GM12878 (cell line): Measurements from ENCODE around the gene BCAN. TPM values are rescaled to one million over a fixed set of nuclear protein-coding genes. Genes with fewer than 3 reads are reported as not detected.

Experiments used
- ATAC-seq: fragments of 200-7000 bp; cut with Tn5 transposase; 3 replicates; pipeline ENCODE4 v1.9.1; 2020; ENCODE audit warnings: mild to moderate bottlenecking, moderate library complexity
- BruUV-seq: library from RNA; stranded (reverse); fragments of 400-500 nt; replicated peaks from 2 replicates; lab custom pipeline; 2021; lab: Mats Ljungman, UMichigan
- CTCF ChIA-PET: fragments of 300-600 bp; sonication (Branson Sonifier 250); formaldehyde crosslinking; extraction: SDS; loops from one replicate; lab custom pipeline; 2021; ENCODE audit warnings: inconsistent platforms; lab: Yijun Ruan, JAX
- POLR2A ChIA-PET: fragments of 350-600 bp; formaldehyde crosslinking; extraction: SDS; loops from one replicate; lab custom pipeline; 2021; ENCODE audit warnings: inconsistent platforms; lab: Charles Lee
- RAD21 ChIA-PET: fragments of 300-600 bp; sonication (Branson Sonifier 250); formaldehyde crosslinking; loops from one replicate; lab custom pipeline; 2023; ENCODE audit warnings: antibody characterized with exemption; ENCODE audit not compliant: unreplicated experiment; lab: Charles Lee
- SMC1A ChIA-PET: fragments of 300-600 bp; sonication (Branson Sonifier 250); formaldehyde crosslinking; loops from one replicate; lab custom pipeline; 2023; ENCODE audit not compliant: unreplicated experiment, uncharacterized antibody; lab: Charles Lee
- DNase-seq: peaks from one replicate; pipeline ENCODE4 v3.0.0-alpha.2; 2011; ENCODE audit warnings: low read depth, low spot score
- FAIRE-seq: peaks from 3 replicates; lab custom pipeline; 2011; peaks lifted over from hg19 to GRCh38; lab: Jason Lieb, UNC
- H2AFZ ChIP-seq: 2 replicates; pipeline ENCODE4 v1.6.0; 2011; ENCODE audit warnings: low read depth, low read length, control low read depth; ENCODE audit not compliant: control insufficient read depth
- H3K27ac ChIP-seq: 2 replicates; pipeline ENCODE4 v1.5.1; 2011; ENCODE audit warnings: control low read depth; ENCODE audit not compliant: control insufficient read depth, insufficient read depth
- H3K27me3 ChIP-seq, 2 experiments: replicated peaks in 1 of 2; 2 replicates each; pipeline versions ENCODE4 v1.6.0 to v1.6.1; 2011; ENCODE audit warnings: low read length in 1 of 2; ENCODE audit not compliant: control insufficient read depth in 2 of 2, insufficient read depth in 2 of 2
- H3K36me3 ChIP-seq, 2 experiments: 2 replicates each; pipeline ENCODE4 v1.5.1; 2011; ENCODE audit warnings: low read length in 1 of 2; ENCODE audit not compliant: control insufficient read depth in 2 of 2, insufficient read depth in 2 of 2
- H3K4me1 ChIP-seq: 2 replicates; pipeline ENCODE4 v1.6.1; 2011; ENCODE audit warnings: mild to moderate bottlenecking, low read length, moderate library complexity, mixed read lengths; ENCODE audit not compliant: control insufficient read depth, insufficient read depth
- H3K4me2 ChIP-seq: 2 replicates; pipeline ENCODE4 v1.6.0; 2011; ENCODE audit warnings: control low read depth; ENCODE audit not compliant: control insufficient read depth, insufficient read depth
- H3K4me3 ChIP-seq: fragments of 200-600 bp; sonication (generic); 2 replicates; pipeline ENCODE4 v1.5.1; 2016
- H3K79me2 ChIP-seq: 2 replicates; pipeline ENCODE4 v1.6.0; 2011; ENCODE audit warnings: low read length; ENCODE audit not compliant: control insufficient read depth, insufficient read depth
- H3K9ac ChIP-seq: 2 replicates; pipeline ENCODE4 v1.8.0; 2011; ENCODE audit warnings: low read length, control low read depth, mixed read lengths; ENCODE audit not compliant: control insufficient read depth, insufficient read depth
- H3K9me3 ChIP-seq: replicated peaks from 3 replicates; pipeline ENCODE4 v1.5.1; 2011; ENCODE audit warnings: mild to moderate bottlenecking, low read length; ENCODE audit not compliant: control insufficient read depth, insufficient read depth
- H4K20me1 ChIP-seq: 2 replicates; pipeline ENCODE4 v1.6.0; 2011; ENCODE audit not compliant: control insufficient read depth, insufficient read depth
- EED ChIP-seq: sonication (generic); IDR thresholded peaks from 2 replicates; pipeline ENCODE4 v1.6.1; 2016; ENCODE audit warnings: antibody characterized with exemption, low read depth
- WGBS: methylation state at CpG from one replicate; pipeline ENCODE4 v1.1.6; 2016; ENCODE audit warnings: low lambda C conversion rate; ENCODE audit not compliant: insufficient replicate concordance, insufficient coverage; ENCODE audit errors: missing lambda C conversion rate; 5-methylcytosine and 5-hydroxymethylcytosine counted together
- in situ Hi-C: fragments of 300-500 bp; cut with MboI; formaldehyde crosslinking; loops from 9 replicates; pipeline ENCODE4 v1.14.3; 2018; ENCODE audit warnings: mixed read lengths
- intact Hi-C: fragments of 100-400 bp; cut with micrococcal nuclease; formaldehyde crosslinking; loops from one replicate; pipeline ENCODE4 v1.14.2; 2022; ENCODE audit not compliant: unreplicated experiment
- polyA plus RNA-seq, 11 experiments: library from polyadenylated mRNA; depleted of rRNA in 4 of 11; unstranded in 6 of 11; stranded (reverse) in 5 of 11; fragments of >200 nt; fragmentation: Nextera tagmentation in 4 of 11; fragmentation: Illumina TruSeq in 1 of 11; extraction: Ambion mirVana in 4 of 11; extraction: Trizol in 1 of 11; gene quantifications; 1 replicate in 1 of 11; 2 replicates in 10 of 11; pipeline versions ENCODE4 v1.2.1 to v1.2.3, GENCODE V29; 2011 to 2016; ENCODE audit warnings: inconsistent platforms in 2 of 11, missing spikeins in 2 of 11, low read depth in 1 of 11
- total RNA-seq, 4 experiments: library from RNA; depleted of rRNA in 3 of 4; stranded (reverse); fragments of >200 nt in 3 of 4; fragmentation: Illumina TruSeq in 1 of 4; extraction: Trizol in 1 of 4; gene quantifications; 2 replicates each; pipeline versions ENCODE4 v1.2.1 to v1.2.3, GENCODE V29; 2013 to 2021
- TF ChIP-seq, protein P1 (sequence below): fragments of 450-650 bp; IDR thresholded peaks from 2 replicates; pipeline ENCODE4 v1.6.1; 2018; ENCODE audit warnings: borderline replicate concordance, mild to moderate bottlenecking; ENCODE audit not compliant: partially characterized antibody

BCAN gene
- total and polyA plus RNA-seq, 10 of the 15 experiments (the other 5 are each of a cell fraction or from before 2014, with no cell fraction given): 0.05 to 1.3 (median 0.18) TPM; not detected in 1

DNA sequence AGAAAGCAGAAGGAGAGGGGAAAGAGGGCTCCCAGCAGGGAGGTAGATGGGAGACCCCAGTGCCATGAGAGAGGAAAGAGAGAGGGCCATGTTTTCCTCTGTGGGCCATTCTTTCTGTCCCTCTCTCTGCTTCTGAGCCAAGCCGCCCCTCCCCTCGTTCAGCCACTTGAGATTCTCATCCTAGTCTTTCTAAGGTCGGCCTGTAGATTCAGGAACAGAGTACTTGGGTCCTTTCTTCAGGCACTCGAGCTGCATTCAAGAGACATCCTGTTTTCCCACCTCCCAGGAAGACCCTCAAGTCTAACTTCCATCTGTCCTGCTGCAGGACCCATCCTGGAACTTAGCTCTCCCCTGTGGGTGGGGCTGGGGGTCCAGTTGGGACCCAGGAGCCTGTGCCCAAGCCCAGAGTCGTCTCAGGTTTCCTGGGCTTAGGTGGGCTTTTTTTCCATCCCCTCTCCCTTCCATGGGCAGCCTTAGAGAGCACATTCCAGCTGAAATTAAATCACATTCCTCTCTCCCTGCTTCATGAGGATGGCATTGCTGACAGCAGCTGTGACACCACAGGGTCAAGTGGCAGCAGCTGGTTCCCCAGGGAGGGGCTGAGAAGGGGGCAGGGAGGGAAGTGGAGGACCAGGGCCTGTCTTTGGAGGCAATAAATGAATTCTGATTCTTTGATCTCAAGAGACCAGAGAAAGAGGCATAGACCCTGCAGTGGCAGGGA, 22.3 kb downstream of the BCAN start:
- peaks cover 55% of the 10 kb centered on the region for H3K4me1 ChIP-seq
- no peak for ATAC-seq
- no peaks in the 10 kb centered on the region for H3K27me3 ChIP-seq
- ChIA-PET SMC1A (interaction anchor here (0.9 to 1.6 kb wide), 3 partner anchors 26 to 45 kb away, joined by 3 to 6 read pairs (median 3); no protein-coding TSS in a partner anchor), RAD21 (interaction anchor here (1.0 to 1.5 kb wide), 5 partner anchors 9 to 163 kb away, joined by 3 to 7 read pairs (median 3); partner anchors contain the start of genes HDGF, MEF2D and NES), CTCF (interaction anchor here (1.1 to 2.3 kb wide), 8 partner anchors 11 to 196 kb away, joined by 3 to 14 read pairs (median 4); no protein-coding TSS in a partner anchor), POLR2A (no interaction called here)
- peaks cover 18% of the 10 kb centered on the region for H3K79me2 ChIP-seq
- H3K4me2 ChIP-seq: peak overlapping the region; percentile 52
- BruUV-seq: no TSS peak
- FAIRE-seq: no peak
- H2AFZ ChIP-seq: peak overlapping the region; percentile 25; the same call in 1 of the 2 replicates
- no peak for DNase-seq
- H3K36me3 ChIP-seq: no peaks in the 10 kb centered on the region
- in situ Hi-C loops: no loop called here
- TF ChIP-seq, protein P1, sequence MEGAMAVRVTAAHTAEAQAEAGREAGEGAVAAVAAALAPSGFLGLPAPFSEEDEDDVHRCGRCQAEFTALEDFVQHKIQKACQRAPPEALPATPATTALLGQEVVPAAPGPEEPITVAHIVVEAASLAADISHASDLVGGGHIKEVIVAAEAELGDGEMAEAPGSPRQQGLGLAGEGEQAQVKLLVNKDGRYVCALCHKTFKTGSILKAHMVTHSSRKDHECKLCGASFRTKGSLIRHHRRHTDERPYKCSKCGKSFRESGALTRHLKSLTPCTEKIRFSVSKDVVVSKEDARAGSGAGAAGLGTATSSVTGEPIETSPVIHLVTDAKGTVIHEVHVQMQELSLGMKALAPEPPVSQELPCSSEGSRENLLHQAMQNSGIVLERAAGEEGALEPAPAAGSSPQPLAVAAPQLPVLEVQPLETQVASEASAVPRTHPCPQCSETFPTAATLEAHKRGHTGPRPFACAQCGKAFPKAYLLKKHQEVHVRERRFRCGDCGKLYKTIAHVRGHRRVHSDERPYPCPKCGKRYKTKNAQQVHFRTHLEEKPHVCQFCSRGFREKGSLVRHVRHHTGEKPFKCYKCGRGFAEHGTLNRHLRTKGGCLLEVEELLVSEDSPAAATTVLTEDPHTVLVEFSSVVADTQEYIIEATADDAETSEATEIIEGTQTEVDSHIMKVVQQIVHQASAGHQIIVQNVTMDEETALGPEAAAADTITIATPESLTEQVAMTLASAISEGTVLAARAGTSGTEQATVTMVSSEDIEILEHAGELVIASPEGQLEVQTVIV: no peak
- 0 out of 2 replicates have a peak, but pooled peaks have one; percentile 3 for TF ChIP-seq EED
- H3K27ac ChIP-seq: peak overlapping the region; percentile 75
- WGBS: 67% methylated on average over 5 of the region's 5 CpGs
- peak overlapping the region; percentile 55 for H3K9ac ChIP-seq
- intact Hi-C loops: loop anchor here (10.0 kb wide), 1 partner anchor 61 kb away; the partner anchor contains the start of genes ISG20L2 and METTL25B
- H3K9me3 ChIP-seq: no peaks in the 10 kb centered on the region
- no peaks in the 10 kb centered on the region for H4K20me1 ChIP-seq
- H3K4me3 ChIP-seq: peak overlapping the region; percentile 55
